A673 (cell line): ENCODE measurements around the gene QKI. TPM values are rescaled to one million over a fixed set of nuclear protein-coding genes. Genes with fewer than 3 reads are reported as not detected.

Experiments
- BruUV-seq: library from RNA; stranded (reverse); fragments of 400-500 nt; replicated peaks from 2 replicates; lab custom pipeline; 2021; lab: Mats Ljungman, UMichigan
- CTCF ChIA-PET: fragments of 300-600 bp; sonication (Branson Sonifier 250); formaldehyde crosslinking; loops from one replicate; lab custom pipeline; 2022; ENCODE audit warnings: antibody characterized with exemption; lab: Charles Lee
- POLR2A ChIA-PET: fragments of 300-600 bp; sonication (Branson Sonifier 250); formaldehyde crosslinking; loops from one replicate; lab custom pipeline; 2022; ENCODE audit warnings: antibody characterized with exemption; ENCODE audit not compliant: low non-redundant PET; lab: Charles Lee
- DNase-seq: peaks from one replicate; pipeline ENCODE4 v3.0.0-alpha.2; 2015; ENCODE audit warnings: low spot score
- H3K27ac ChIP-seq: fragments of 200-600 bp; sonication (generic); 2 replicates; pipeline ENCODE4 v1.5.1; 2016; ENCODE audit warnings: mixed run types, low read depth, mild to moderate bottlenecking, mixed read lengths, antibody characterized with exemption, low read length; ENCODE audit not compliant: poor library complexity, severe bottlenecking
- H3K27me3 ChIP-seq: fragments of 200-600 bp; sonication (generic); replicated peaks from 2 replicates; pipeline ENCODE4 v1.6.1; 2017; ENCODE audit warnings: mixed run types, low read depth, mild to moderate bottlenecking, mixed read lengths, antibody characterized with exemption, low read length; ENCODE audit not compliant: insufficient read depth, poor library complexity
- H3K36me3 ChIP-seq: fragments of 200-600 bp; sonication (generic); 2 replicates; pipeline ENCODE4 v1.6.1; 2016; ENCODE audit warnings: mixed run types, mild to moderate bottlenecking, mixed read lengths, antibody characterized with exemption, low read length; ENCODE audit not compliant: insufficient read depth, poor library complexity, severe bottlenecking
- H3K4me1 ChIP-seq: fragments of 200-600 bp; sonication (generic); 2 replicates; pipeline ENCODE4 v1.6.1; 2017; ENCODE audit warnings: mixed run types, mild to moderate bottlenecking, mixed read lengths, antibody characterized with exemption, low read length; ENCODE audit not compliant: insufficient read depth, poor library complexity, severe bottlenecking
- H3K4me3 ChIP-seq: fragments of 200-600 bp; sonication (generic); 2 replicates; pipeline ENCODE4 v1.5.1; 2016; ENCODE audit warnings: low read depth, mixed run types, mild to moderate bottlenecking, mixed read lengths, low read length; ENCODE audit not compliant: poor library complexity, severe bottlenecking
- H3K9me3 ChIP-seq: fragments of 200-600 bp; sonication (generic); 2 replicates; pipeline ENCODE4 v1.6.1; 2016; ENCODE audit warnings: mixed run types, low read depth, mild to moderate bottlenecking, mixed read lengths, antibody characterized with exemption, low read length; ENCODE audit not compliant: poor library complexity, severe bottlenecking
- EZH2 ChIP-seq: fragments of 200-600 bp; sonication (generic); IDR thresholded peaks from 2 replicates; pipeline ENCODE4 v1.6.1; 2017; ENCODE audit warnings: borderline replicate concordance, low read depth, mild to moderate bottlenecking, mixed read lengths, antibody characterized with exemption, low read length; ENCODE audit not compliant: poor library complexity, severe bottlenecking
- intact Hi-C: fragments of 100-400 bp; cut with micrococcal nuclease; formaldehyde crosslinking; loops from one replicate; pipeline ENCODE4 v1.10.0; 2022; ENCODE audit not compliant: unreplicated experiment
- total RNA-seq: library from RNA; stranded (reverse); gene quantifications from 2 replicates; pipeline ENCODE4 v1.2.3, GENCODE V29; 2021
- TF ChIP-seq, protein P1 (sequence below): fragments of 300-800, 200-600 bp; sonication (generic); conservative IDR thresholded peaks from 2 replicates; pipeline ENCODE4 v1.5.1; 2017; ENCODE audit warnings: low read depth, mild to moderate bottlenecking, antibody characterized with exemption, low read length, moderate library complexity, mixed read lengths

QKI gene
- total RNA-seq, 1 experiment from 2014 or later = 128 TPM

DNA sequence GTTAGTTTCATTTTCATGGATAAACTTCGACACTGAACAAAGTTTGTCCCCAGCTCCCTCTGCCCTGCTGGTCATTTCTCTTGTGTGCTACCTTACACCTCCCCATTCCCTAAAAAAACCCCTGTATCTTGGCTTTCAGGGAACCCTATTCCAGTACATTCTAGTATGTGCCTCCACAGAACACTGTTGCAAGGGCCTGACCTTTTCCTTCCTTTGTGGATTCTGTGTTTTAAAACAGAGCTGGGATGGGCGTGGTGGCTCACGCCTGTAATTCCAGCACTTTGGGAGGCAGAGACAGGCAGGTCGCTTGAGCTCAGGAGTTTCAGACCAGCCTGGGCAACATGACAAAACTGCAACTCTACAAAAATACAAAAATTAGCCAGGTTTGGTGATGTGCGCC, 20.6 kb upstream of the QKI start:
- H3K27ac ChIP-seq = no peak overlapping the region
- intact Hi-C loops = no loop called here
- ChIA-PET POLR2A (no interaction called here), CTCF (no interaction called here)
- no peaks in the 10 kb centered on the region for H3K9me3 ChIP-seq
- TF ChIP-seq, protein P1, sequence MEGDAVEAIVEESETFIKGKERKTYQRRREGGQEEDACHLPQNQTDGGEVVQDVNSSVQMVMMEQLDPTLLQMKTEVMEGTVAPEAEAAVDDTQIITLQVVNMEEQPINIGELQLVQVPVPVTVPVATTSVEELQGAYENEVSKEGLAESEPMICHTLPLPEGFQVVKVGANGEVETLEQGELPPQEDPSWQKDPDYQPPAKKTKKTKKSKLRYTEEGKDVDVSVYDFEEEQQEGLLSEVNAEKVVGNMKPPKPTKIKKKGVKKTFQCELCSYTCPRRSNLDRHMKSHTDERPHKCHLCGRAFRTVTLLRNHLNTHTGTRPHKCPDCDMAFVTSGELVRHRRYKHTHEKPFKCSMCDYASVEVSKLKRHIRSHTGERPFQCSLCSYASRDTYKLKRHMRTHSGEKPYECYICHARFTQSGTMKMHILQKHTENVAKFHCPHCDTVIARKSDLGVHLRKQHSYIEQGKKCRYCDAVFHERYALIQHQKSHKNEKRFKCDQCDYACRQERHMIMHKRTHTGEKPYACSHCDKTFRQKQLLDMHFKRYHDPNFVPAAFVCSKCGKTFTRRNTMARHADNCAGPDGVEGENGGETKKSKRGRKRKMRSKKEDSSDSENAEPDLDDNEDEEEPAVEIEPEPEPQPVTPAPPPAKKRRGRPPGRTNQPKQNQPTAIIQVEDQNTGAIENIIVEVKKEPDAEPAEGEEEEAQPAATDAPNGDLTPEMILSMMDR = no peak
- TF ChIP-seq EZH2 = no peak
- H3K27me3 ChIP-seq = no peaks in the 10 kb centered on the region
- H3K4me3 ChIP-seq = no peak overlapping the region
- H3K36me3 ChIP-seq = no peaks in the 10 kb centered on the region
- no TSS peak for BruUV-seq
- no peak for DNase-seq
- H3K4me1 ChIP-seq = peaks cover 4% of the 10 kb centered on the region

GRCh38 chr6:163394659-163395058, 19.9 kb upstream of the QKI start:
- Histone ChIP-seq H3K36me3 (no peaks in the 10 kb centered on the region), H3K27ac (no peak overlapping the region), H3K27me3 (no peaks in the 10 kb centered on the region), H3K4me3 (no peak overlapping the region), H3K4me1 (peaks cover 4% of the 10 kb centered on the region), H3K9me3 (no peaks in the 10 kb centered on the region)
- TF ChIP-seq, protein P1 = no peak
- no peak for TF ChIP-seq EZH2
- DNase-seq = no peak
- ChIA-PET CTCF (no interaction called here), POLR2A (no interaction called here)
- BruUV-seq = no TSS peak
- intact Hi-C loops = no loop called here

DNA sequence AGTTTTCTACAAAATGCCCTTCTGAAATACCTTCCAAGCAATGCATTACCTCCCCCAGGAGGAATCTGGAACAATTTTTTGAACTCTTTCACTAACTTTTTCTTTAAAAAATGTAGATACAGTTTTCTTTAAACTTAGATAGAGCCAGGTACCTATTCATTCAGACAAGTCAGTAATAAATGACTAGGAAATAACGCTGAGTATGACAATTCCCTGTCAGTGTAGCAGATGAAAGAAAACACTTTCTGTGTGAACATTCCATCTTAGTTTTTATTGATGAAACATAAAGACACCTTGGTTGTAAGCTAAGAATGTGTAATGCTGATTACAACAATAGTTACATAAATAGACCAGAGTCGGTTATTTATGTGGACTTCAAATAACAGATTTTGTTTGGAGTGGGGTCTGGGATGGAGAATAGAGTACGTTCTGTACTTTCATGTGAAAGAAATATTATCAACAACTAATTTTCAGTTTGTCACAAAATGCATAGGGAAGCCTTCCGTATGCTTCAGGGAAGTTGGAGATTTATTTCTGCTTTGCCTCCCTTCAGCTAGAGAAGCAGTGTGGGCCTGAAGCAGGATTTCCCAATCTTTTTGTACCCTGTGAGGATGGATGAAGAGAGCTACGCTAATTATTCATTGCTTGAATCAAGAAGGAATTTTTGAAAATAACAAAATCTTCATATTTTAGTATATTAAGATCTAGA, 19.2 kb upstream of the QKI start:
- Histone ChIP-seq H3K4me3 (no peak overlapping the region), H3K27me3 (no peaks in the 10 kb centered on the region), H3K9me3 (no peaks in the 10 kb centered on the region), H3K36me3 (no peaks in the 10 kb centered on the region), H3K4me1 (peaks cover 4% of the 10 kb centered on the region), H3K27ac (no peak overlapping the region)
- CTCF ChIA-PET = no interaction called here
- DNase-seq = no peak
- TF ChIP-seq EZH2 = no peak
- no TSS peak for BruUV-seq
- intact Hi-C loops = no loop called here
- POLR2A ChIA-PET = no interaction called here

- Histone ChIP-seq H3K27me3 (no peaks in the 10 kb centered on the region), H3K4me1 (peaks cover 4% of the 10 kb centered on the region), H3K36me3 (no peaks in the 10 kb centered on the region), H3K9me3 (no peaks in the 10 kb centered on the region), H3K27ac (no peak overlapping the region), H3K4me3 (no peak overlapping the region)
- DNase-seq = no peak
- CTCF ChIA-PET = no interaction called here
- no TSS peak for BruUV-seq
- POLR2A ChIA-PET = no interaction called here
- TF ChIP-seq, protein P1 = no peak
- TF ChIP-seq EZH2 = no peak
- intact Hi-C loops = no loop called here
Measured at GRCh38 chr6:163395831-163396185, 18.7 kb upstream of the QKI start.
